HG03025 (cell line): ENCODE data around the gene LOXHD1.

Experiments used
- ATAC-seq: cut with Tn5 transposase; IDR thresholded peaks from one replicate; pipeline ENCODE4 v1.9.1; 2021; ENCODE audit warnings: mild to moderate bottlenecking, moderate library complexity; ENCODE audit not compliant: unreplicated experiment, low FRiP score

Gene LOXHD1, protein sequence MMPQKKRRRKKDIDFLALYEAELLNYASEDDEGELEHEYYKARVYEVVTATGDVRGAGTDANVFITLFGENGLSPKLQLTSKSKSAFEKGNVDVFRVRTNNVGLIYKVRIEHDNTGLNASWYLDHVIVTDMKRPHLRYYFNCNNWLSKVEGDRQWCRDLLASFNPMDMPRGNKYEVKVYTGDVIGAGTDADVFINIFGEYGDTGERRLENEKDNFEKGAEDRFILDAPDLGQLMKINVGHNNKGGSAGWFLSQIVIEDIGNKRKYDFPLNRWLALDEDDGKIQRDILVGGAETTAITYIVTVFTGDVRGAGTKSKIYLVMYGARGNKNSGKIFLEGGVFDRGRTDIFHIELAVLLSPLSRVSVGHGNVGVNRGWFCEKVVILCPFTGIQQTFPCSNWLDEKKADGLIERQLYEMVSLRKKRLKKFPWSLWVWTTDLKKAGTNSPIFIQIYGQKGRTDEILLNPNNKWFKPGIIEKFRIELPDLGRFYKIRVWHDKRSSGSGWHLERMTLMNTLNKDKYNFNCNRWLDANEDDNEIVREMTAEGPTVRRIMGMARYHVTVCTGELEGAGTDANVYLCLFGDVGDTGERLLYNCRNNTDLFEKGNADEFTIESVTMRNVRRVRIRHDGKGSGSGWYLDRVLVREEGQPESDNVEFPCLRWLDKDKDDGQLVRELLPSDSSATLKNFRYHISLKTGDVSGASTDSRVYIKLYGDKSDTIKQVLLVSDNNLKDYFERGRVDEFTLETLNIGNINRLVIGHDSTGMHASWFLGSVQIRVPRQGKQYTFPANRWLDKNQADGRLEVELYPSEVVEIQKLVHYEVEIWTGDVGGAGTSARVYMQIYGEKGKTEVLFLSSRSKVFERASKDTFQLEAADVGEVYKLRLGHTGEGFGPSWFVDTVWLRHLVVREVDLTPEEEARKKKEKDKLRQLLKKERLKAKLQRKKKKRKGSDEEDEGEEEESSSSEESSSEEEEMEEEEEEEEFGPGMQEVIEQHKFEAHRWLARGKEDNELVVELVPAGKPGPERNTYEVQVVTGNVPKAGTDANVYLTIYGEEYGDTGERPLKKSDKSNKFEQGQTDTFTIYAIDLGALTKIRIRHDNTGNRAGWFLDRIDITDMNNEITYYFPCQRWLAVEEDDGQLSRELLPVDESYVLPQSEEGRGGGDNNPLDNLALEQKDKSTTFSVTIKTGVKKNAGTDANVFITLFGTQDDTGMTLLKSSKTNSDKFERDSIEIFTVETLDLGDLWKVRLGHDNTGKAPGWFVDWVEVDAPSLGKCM (N-terminal part only)

DNA sequence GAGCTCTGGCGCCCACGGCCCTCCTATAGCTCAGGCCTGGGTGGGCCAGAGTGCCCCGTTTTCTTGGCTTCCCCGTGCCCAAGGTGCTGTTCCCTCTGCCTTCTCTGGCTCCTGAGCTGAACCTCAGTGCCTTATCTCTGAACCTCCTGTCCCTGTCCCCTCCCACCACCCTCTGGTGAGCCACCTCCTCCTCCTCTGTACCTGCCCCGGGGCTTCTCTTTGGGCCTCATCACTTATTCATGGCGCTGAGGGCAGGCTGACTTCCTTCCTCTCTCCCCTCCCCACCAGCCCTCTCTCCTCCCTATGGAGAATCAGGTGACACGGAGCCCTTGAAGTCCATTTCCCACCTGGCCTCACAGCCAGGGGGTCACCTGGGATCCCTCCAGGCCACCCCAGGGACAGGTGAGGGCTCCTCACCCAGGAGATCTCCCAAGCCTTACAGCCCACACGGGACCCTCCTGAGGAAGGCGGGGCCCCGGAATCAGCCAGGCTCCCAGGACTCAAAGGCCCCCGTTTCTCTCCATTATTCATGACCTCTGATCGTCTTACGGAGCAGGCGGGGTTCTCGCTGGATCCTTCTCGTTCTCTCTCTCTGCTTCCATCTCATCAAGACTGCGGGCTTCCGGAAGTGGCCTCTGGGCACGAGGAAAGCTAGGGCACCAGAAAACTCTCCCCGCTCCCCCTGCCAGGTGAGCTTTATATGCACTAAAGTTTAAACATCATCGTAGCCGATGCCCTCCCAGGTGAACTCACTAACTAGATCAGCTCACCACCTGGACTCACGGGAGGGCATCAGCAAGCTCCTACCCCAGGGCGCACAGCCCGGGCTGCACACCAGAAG is at the start of gene LOXHD1:
TSS of gene LOXHD1 (minus strand) at position 106 of the 841 bp plus-strand sequence. CDS start 187 bp downstream, outside the sequence.
- no peak for ATAC-seq

DNA sequence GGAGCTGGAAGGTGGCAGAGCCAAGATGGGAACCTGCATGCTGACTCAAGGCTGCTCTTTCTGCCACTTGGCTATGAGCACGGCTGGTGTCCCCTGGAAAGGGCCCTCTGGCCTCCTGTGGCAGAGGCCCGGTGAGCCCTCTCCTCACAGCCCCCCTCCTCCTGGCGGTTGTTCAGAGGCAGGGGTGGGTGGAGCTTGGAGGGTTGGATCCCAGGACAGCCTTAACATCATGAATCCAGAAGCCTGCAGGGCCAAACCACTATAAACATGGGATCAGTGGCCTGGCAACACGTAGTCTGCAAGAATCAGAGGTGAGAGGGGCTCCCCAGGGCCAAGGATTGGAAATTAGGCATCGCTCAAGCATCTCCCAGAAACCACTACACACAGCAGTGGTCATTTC is 48.5 kb upstream of the LOXHD1 start:
- no peak for ATAC-seq

DNA sequence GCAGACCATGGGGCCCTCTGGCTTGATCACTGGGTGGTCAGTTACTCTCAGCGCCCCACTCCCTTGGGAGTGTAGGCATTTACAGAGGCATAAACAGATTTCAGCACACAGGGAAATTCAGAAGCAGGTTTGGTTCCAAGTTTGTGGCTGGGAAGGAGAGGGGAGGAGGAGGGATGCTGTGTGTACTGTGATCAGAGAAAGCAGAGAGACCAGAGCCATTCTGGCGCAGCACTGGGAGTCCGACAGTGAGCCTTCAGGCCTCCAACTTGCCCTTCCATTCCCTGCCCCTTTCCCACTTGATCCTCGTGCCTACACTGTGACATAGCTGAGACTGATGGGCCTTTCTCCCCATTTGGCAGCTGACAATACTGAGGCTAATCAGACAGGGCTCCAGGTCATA is 47.8 kb upstream of the LOXHD1 start:
- ATAC-seq, result no peak

DNA sequence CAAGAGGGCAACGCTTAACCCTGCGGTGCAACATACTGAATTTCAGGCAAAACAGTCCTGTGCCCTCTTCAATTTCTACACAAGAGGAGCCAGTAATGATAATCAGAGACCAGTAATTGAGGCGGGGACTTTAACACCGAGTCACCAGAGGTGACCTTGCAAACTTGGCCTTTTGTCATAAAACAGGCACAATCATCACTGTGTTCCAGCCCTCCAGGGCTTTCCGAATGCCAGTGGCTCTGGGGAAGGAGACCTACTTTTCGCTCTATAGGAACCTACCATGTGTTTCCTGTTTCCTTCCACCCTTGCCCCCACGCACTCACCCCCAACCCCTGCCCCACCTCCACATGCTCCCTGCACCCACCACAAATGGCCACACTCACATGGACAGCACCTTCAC is 47.2 kb upstream of the LOXHD1 start:
- ATAC-seq, result no peak

DNA sequence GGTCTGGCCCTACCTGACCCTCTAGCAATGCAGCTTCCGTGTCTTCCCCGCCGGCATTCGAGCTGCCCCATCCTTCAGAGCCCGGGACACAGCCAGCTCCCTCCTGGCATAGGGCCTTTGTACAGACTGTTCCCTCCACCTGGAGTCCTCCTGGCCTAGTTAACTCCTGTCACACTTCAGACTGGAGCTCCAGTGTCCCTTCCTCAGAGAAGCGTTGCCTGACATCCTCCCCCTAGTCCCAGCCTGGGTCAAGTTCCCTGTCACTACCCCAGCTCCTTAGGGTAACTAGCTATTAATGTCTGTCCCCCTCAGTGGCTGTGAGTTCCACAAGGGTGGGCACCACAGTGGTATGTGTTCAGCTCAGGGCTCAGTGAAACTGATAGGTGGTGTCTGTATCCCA is 45.5 kb upstream of the LOXHD1 start:
- ATAC-seq, result no peak

DNA sequence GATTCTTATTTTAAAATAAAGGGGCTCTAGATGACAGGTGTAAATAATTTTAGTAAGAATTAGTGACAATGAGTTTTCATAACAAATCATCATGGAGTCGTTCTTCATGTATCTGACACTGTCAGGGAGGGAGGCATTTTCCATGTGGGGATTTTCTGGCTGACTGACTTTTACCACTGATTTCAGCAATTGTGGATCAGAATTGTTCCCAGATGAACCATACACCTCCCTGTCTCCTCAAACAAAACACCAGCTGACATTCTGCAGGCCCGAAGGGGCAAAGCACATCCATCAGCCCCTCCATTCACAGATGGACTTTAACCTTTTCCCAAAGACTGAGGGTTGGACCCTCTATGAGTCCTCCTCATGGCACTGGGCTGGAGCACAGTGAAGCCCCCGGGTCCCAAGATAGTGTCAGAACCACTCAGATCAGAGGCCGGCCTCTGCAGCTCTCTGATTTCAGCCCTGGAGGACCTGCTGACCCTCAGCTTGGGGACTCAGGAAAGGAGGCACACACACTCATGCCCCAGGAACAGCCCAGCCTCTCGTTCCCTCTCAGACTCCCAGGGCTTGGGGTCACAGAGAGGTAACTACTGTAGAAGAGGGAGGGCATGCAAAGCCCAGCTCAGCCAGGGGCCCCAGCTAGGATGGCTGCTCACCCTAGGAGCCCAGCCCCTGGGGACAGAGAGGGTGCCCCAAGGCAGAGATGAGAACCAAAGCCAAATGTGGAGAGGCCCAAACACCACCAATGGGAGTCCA is 43.2 kb upstream of the LOXHD1 start:
- no peak for ATAC-seq

DNA sequence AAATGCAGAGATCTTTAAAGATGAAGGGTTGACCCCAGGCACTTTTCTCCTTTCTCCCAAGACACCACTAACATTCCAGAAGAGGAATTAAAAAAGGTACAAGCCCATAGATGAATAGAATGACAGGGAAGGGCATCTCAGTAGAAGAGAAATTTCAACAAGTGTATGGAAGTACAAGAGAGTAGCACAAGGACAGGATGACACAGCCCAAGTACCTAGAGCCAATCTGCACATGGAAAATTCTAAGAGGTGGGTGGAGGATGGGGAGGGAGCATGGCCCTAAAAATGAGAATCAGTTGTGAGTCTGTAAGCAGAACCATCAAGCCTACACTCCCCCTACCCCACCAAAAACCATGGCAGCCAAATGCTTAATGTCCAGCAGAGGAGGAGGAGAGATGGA is 39.7 kb upstream of the LOXHD1 start:
- ATAC-seq, result no peak

DNA sequence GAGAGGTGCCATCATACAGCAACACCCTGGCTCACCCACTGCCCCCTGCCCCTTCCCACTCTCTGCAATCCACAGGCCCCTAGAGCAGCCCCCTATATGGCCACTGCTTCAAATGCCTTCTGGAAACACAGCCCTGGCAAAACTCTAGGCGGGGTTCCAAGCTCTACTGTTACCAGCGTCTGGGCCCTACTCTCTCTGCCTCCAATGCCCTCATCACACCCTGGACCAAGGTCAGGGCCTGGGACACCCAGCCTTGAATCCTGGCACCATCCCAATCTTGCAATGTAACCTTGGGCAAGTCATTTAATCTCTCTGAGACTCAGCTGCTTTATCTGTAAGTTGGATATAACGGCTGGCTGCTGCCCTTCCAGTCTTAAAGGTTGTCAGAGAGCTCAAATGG is 39.2 kb upstream of the LOXHD1 start:
- ATAC-seq, result no peak

DNA sequence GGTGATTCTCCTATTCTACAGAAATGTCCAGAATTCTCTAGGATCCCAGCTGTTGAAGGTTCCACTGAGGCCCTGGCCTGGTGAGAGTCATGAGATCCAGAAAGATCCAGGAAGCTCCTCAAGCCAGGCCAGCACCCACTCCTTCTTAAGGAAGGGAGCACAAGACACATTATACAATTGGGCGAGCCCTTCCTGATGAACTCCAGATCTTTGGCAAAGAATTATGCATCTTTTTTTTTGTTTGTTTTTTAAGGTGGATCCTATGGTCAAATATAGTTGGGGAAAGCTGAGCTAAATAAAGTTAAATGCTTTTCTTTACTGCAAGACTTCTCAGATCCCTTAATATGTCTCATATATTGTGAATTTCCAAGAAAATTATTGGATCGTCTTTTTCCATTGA is 37.0 kb upstream of the LOXHD1 start:
- no peak for ATAC-seq

DNA sequence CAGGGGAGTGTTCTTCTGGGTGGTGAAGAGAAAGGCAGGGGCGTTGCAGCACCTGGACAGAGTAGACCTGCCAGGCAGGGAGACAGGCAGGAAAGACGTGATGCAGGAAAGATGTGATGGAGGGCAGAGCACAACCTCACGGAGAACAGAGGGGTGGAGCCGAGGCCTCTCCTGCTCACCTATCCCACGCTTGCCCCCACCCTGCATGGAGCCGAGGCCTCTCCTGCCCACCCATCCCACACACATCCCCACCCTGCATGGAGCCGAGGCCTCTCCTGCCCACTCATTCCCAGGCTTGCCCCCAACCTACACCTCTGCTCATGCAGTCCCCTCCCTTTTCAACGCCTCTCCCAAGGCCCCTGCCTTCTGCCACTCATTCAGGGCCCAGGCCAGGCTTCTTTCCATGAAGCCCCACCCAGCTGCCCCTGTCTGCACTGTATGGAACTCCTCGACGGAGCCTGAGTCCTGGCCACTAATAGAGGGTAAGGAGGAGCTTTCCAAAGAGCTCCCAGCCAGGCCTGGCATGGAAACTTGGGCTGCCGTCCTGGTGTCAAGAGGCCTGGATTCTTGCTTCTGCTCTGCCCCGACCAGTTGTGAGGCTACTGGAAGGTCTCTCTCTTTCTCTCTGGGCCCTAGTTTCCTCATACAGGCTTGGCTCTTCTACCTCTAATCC is 32.0 kb upstream of the LOXHD1 start:
- ATAC-seq, result no peak

DNA sequence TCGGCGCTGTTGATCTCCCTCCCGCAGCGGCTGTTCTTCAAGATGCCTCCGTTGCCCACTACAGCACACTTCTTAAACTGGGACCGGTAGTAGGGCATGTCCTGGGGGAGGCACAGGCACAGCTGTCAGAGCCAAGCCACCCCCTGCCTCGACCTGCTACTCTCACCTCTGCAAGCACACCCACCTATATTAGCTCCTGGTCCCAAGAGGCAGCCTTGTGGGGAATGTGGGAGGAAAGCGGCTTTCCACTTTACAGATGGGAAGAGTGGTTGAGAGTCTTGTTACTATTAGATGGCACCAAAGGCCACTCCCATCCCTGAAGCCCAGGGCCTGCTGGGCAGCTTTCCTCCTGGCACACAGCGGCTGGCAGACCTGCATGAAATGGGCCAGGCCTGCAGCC is 29.2 kb upstream of the LOXHD1 start:
- ATAC-seq, result no peak

DNA sequence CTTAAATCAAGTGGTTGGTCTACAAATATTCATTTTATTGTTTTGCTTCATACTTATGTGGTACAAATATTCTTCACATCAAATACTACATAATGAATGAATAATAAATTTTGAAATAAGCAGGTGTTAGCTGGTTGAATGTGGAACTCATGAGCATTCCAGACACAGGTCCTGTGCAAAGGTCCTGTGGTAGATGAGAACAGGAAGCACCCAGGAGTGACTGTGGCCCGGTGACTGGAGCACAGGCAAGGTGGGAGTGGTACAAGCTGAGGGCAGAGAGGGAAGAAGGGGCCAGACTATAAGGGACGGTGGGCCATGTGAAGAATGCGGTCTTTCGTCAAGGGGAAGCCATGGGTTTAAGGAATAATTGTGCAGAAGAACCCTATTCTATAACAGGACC is 26.2 kb upstream of the LOXHD1 start:
- ATAC-seq, result no peak

DNA sequence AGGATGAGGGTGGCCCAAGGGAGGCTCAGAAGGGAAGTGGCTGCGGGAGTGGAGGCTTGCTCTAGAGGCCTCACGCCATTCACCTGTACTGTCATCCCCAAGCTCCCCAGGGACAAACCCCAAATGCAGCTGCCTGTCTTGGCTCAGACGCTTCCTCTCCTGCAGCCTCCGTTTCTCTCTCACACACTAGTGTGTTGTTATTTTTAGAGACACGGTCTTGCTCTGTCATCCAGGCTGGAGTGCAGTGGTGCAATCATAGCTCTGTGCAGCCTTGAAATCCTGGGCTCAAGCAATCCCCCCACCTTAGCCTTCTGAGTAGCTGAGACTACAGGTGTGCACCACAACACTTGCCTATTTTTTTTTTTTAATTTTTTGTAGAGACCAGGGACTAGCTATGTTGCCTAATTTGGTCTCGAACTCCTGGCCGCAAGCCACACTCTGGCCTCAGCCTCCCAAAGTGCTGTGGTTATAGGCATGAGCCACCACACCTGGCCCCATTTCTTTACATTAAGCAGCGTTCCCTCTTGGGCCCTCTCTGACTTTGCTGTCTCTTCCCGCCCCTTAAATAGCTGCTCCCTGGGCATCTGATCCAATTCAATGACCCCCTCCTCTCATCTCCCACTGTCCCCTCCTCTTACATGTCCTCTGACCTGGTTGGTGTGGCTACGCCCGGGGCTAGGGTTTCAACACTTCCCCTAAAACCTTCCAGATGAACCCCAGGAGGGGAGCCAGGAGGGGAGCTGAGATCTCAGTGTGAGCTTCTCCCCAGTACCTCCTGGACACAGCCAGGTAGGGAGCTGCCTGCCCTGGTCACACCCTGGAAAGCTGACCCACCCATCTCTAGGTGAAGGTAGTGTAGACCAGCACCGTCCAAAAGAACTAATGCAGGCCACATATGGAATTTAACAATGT is 24.0 kb upstream of the LOXHD1 start:
- ATAC-seq, result no peak

DNA sequence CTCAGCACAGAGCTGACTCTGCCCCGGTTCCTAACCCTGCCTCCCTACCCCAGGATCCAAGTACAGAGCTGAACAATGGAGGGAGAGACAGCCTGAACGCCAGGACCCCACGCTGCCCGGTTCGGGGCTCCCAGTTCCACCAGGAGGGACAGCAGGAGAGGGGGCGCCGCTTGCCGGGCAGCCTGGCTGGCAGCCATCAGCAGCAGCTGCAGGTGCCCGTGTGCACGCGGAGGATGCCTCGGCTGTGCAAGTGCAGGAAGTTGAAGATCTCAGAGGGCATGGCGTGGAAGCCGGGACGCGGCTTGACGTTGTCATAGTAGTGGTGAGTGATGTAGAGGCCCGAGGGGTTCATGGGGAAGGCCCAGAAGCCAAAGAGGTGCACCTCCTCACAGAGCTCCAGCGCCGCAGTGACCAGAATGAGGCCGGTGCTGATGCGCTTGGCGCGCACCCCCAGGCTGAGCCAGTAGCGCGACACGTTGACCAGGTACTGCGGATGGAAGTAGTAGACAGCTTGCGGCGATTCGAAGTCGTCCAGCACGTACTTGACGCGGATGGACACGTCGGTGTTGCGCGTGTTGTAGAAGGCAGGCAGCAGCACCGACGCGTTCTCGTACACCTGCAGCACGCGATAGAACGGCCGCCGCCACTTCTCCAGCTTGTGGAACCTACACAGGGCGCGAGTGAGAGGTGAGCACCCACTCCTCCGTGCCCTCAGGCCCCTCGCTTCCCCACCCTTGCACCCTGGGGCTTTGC is 23.0 kb upstream of the LOXHD1 start:
- no peak for ATAC-seq

DNA sequence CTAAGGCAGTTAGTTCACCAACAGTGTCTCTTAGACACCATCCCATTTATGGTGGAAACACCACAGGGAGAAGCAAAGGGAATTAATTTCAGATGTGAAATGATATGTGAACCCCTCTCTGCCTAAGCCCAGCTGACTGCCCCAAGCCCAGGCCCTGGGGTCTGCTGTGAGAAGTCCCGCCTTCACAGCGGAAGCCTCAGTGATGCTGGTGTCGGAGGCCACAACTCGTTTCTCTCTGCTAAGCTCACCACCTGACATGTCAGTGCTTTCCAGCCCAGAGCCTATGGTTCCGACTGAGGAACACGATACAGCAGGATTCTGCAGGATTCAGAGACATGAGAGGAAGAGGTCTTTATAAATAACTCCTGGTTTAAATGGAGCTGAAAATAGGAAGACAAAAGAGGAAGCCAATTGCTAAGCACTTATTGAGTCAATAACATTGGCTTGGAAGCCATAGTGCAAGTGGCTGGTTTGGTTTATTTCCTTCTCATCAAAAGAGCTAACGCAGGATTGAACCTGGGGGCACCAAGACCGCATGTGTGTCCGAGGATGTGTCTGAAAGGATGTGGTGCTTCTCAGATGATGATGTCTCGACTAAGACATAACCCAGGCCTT is 21.9 kb upstream of the LOXHD1 start:
- ATAC-seq, result no peak

DNA sequence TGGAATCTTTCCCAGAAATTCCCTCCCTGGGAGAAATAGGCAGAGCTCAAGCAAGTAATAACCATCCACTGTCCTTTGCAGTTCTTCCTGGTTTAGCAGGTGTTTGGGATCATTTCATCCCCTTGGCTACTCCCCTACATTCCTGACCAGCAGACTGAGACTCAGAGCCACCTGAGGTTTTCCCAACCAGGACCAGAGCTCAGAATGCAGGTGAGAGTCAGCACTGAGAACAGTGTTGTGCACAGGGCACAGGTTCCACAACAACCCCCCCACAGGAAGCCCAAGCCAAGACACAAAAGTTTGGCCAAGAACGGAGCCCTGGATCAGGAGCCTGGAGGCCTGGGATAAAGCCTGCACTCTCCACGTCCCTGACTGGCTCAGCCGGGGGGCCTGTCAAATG is 21.0 kb upstream of the LOXHD1 start:
- no peak for ATAC-seq

DNA sequence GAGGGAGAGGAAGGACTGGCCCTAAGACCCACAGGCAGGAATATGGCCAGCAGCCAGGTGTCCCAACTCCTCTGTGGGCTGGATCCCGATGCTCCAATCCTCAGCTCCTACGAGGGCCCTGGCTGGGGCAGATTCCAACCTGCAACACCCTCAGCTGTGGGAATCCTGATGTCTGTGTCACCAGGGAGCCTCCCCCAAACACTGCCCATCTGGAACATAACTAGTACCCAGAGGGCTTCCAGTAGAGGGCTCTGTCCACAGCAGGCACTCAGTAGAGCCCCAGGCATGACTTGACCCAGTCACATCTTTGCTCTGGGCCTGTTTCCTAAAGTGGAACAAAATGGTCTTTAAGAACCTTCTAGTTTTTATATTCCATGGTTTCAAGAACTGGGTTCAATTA is 20.6 kb upstream of the LOXHD1 start:
- no peak for ATAC-seq
